Measurements from ENCODE around the gene PTGIS.
A peak's percentile ranks its signal among the peaks of the same experiment; 100 is the strongest.

The PTGIS gene

GRCh38 chr20:49484180-49485140 is 83.5 kb downstream of the PTGIS start:
- peak; percentile 61 for DNase-seq

DNA sequence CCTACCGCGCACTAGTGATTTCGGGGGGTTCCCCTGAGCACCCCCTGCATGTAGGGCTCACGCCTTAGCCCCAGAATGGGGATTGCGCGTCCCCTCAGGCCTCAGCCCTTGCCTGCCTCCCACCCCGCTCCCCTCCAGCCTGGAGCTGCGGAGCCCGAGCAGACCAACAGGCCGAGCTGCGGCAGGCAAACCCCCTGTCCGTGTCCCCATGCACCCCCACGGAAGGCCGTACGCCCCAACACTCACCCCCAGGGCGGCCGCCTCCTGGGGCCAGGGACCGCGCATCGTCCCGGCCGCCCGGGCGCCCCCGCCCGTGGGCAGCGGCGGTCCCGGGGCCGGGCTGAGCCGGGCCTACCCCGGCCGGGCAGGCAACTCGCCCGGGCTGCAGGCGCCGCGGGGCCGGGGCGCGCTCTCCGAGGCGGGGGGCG is 84.2 kb downstream of the PTGIS start:
- no peak for DNase-seq

GRCh38 chr20:49483018-49483695 is 84.8 kb downstream of the PTGIS start:
- no peak for DNase-seq

DNA sequence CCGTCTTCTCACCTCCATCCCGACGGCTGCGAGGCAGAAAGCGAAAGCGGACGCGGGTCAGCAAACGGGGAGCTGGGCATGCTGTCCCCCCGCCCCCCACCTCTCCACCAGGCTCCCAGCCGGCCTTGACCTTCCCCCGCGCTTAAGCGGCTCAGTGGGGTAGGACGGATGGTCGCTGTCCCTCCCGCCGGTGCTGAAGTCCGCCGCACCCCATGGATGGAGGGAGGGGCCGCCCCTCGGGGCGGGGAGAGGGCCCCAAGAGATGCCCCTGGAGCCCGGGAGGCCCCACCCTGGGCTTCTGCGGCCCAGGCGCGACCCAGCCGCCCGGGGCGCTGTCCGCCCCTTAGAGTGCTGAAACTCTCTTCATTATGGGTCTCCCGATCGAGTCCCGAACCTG is 85.3 kb downstream of the PTGIS start, which contains the start of gene KCNB1:
Gene KCNB1 (minus strand): TSS at position 48 of the 397 bp plus-strand sequence. CDS start 188 bp downstream, outside the sequence.
- DNase-seq: no peak

- DNase-seq: no peak
Observed at GRCh38 chr20:49482173-49482572, 85.8 kb downstream of the PTGIS start.

GRCh38 chr20:49481116-49481515 is 86.8 kb downstream of the PTGIS start:
- DNase-seq: no peak

- DNase-seq: no peak
Observed at GRCh38 chr20:49480236-49480635, 87.7 kb downstream of the PTGIS start.

- no peak for DNase-seq
Observed at GRCh38 chr20:49479785-49480184, 88.2 kb downstream of the PTGIS start.

- DNase-seq: no peak
Observed at GRCh38 chr20:49478754-49479689, 88.9 kb downstream of the PTGIS start.

- DNase-seq: no peak
Observed at GRCh38 chr20:49478266-49478665, 89.7 kb downstream of the PTGIS start.

DNA sequence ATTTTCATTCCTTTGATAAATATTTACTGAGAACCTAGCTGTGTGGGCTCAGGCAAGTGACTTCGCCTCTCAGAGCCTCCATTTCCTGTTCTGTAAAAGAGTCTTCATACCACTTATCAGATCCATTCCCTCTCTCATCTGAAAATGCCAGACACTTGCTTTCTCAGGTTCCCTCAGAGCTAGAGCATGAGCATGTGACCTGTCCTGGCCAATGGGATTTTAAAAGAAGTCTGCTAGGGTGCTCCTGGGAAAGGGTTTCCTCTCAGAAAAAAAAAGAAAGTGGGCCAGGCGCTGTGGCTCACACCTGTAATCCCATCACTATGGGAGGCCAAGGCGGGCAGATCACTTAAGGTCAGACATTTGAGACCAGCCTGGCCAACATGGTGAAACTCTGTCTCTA is 90.7 kb downstream of the PTGIS start:
- no peak for DNase-seq

GRCh38 chr20:49476016-49476355 is 92.0 kb downstream of the PTGIS start:
- no peak for DNase-seq

GRCh38 chr20:49475292-49476015 is 92.5 kb downstream of the PTGIS start:
- no peak for DNase-seq

GRCh38 chr20:49471397-49471796 is 96.5 kb downstream of the PTGIS start:
- DNase-seq: no peak

GRCh38 chr20:49470922-49471321 is 97.0 kb downstream of the PTGIS start:
- DNase-seq: no peak

DNA sequence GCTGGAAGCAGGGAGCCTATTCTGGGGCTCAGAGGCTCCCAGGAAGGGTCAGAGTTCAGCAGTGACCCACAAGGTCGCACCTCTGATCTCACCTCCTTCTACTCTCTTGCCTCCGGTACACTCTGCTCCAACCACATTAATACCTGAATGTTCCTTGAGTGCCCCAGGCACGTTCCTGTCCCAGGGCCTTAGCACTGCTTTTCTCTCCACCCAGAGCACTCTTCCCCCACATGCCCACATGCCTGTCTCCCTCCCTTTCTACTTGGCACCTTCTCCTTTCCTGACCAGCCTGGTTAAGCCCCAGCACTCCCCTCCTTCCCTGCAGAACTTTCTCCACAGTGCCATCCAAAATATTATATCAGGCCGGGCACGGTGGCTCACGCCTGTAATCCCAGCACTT is 98.9 kb downstream of the PTGIS start:
- DNase-seq: no peak

- no peak for DNase-seq
Observed at GRCh38 chr20:49468412-49468811, 99.5 kb downstream of the PTGIS start.

DNA sequence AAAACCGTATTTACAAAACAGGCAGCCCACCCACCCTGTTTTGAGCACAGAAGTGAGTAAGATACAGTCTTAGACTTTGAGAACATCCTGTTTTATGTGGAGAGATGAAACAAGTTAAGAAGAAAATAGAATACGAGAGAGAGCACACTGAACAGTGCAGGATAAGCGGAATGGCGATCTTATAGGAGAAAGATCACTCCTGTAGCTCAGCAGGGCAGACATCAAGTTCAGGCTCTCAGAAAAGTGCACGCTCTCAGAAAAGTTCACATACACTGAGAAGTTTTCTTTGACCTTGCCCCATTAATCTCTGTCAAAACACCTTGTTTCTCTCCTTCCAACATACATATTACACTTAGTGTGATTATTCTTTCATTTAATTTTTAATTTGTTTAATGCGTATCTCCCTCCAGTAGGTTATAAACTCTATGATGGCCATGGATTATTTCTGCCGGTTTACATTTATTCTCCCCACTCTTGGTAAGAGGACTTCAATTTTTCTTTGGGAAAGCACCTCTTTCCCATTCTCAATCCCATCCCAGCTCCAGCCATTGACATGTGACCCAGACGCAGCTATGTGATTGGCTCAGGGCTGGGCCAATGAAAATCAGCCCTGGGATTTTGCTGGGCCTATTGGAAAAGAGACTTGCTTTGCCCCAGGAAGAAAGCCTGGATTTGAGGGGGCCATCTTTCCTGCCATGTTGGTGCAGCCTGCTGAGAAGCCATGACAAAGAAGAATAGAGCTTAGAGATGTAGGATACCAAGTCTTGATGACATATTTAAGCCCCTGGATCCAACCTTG is 101.6 kb downstream of the PTGIS start:
- no peak for DNase-seq

GRCh38 chr20:49464556-49464955 is 103.4 kb downstream of the PTGIS start:
- no peak for DNase-seq

DNA sequence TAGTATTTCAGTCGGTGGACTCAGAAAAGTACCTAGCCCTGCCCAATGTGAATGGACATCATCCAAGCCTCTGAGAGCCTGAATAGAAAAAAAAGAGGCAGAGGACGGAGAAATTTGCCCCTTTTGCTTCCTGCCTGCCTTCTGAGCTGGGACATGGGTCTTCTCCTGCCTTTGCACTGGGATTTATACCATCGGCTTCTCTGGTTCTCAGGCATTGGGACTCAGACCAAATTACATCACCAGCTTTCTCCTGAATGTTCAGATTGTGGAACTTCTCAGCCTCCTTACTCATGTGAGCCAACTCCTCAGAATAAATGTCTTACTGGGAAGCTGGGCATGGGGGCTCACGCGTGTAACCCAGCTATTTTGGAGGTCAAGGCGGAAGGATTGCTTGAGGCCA is 105.3 kb downstream of the PTGIS start:
- DNase-seq: no peak

DNA sequence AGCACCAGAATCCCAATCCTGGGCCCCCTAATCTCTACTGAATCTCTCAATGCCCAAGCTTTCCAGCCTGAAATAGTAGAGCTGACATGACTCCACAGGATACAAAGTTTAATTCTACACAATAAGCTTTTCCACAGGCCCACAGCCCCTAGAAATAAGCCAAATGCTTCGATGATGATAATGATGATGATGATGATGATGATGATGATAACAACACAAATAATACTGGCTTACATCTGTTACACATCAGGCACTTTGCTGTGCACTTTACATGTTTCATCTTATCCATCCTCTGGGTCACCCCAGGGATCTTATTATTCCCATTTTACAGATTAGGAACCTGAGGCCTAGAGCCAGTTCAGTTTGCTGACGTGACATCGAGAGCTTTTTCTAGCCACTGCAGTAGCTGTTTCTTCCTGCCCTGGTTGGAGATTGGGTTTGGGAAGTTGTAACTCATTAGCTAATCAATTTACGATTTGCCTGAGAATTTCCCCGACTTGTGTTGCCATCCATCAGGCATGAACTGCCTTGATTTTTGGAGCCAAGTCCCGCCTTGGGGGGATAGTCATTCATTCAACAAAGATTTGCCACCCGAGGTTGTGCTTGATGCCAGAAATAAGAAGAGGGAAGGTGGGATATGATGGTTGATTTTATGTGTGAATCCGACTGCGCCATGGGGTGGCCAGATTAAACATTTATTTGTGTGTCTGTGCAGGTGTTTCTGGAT is 105.9 kb downstream of the PTGIS start:
- no peak for DNase-seq
